ENCODE results near the gene ATP23.

The ATP23 gene

GRCh38 chr12:57990241-57990883 is 49.0 kb downstream of the ATP23 start:
- Histone ChIP-seq H3K36me3 (ENCODE audit: control insufficient read depth, insufficient read depth, low read length) (no peaks in the 10 kb centered on the region), H3K9ac (ENCODE audit: low read depth, low read length) (no peak overlapping the region), H3K27me3 (ENCODE audit: control insufficient read depth, insufficient read depth, low read length) (no peaks in the 10 kb centered on the region), H3K9me3 (ENCODE audit: control insufficient read depth, insufficient read depth, low read length) (no peaks in the 10 kb centered on the region), H3K4me3 (ENCODE audit: low read depth, low read length) (no peak overlapping the region), H3K4me1 (ENCODE audit: control insufficient read depth, insufficient read depth, low read length) (no peaks in the 10 kb centered on the region)

GRCh38 chr12:57992001-57992400 is 50.6 kb downstream of the ATP23 start:
- H3K4me3 ChIP-seq (ENCODE audit: low read depth, low read length), result no peak overlapping the region
- no peaks in the 10 kb centered on the region for H3K36me3 ChIP-seq (ENCODE audit: control insufficient read depth, insufficient read depth, low read length)
- no peaks in the 10 kb centered on the region for H3K4me1 ChIP-seq (ENCODE audit: control insufficient read depth, insufficient read depth, low read length)
- H3K9ac ChIP-seq (ENCODE audit: low read depth, low read length), result no peak overlapping the region
- no peaks in the 10 kb centered on the region for H3K27me3 ChIP-seq (ENCODE audit: control insufficient read depth, insufficient read depth, low read length)
- no peaks in the 10 kb centered on the region for H3K9me3 ChIP-seq (ENCODE audit: control insufficient read depth, insufficient read depth, low read length)

- Histone ChIP-seq H3K9ac (ENCODE audit: low read depth, low read length) (no peak overlapping the region), H3K9me3 (ENCODE audit: control insufficient read depth, insufficient read depth, low read length) (peaks cover under 1% of the 10 kb centered on the region), H3K36me3 (ENCODE audit: control insufficient read depth, insufficient read depth, low read length) (no peaks in the 10 kb centered on the region), H3K4me1 (ENCODE audit: control insufficient read depth, insufficient read depth, low read length) (no peaks in the 10 kb centered on the region), H3K27me3 (ENCODE audit: control insufficient read depth, insufficient read depth, low read length) (no peaks in the 10 kb centered on the region), H3K4me3 (ENCODE audit: low read depth, low read length) (no peak overlapping the region)
Measured at GRCh38 chr12:57993030-57993429, 51.7 kb downstream of the ATP23 start.

- H3K9ac ChIP-seq (ENCODE audit: low read depth, low read length), result no peak overlapping the region
- H3K4me1 ChIP-seq (ENCODE audit: control insufficient read depth, insufficient read depth, low read length), result no peaks in the 10 kb centered on the region
- no peaks in the 10 kb centered on the region for H3K36me3 ChIP-seq (ENCODE audit: control insufficient read depth, insufficient read depth, low read length)
- peaks cover 4% of the 10 kb centered on the region for H3K9me3 ChIP-seq (ENCODE audit: control insufficient read depth, insufficient read depth, low read length)
- no peak overlapping the region for H3K4me3 ChIP-seq (ENCODE audit: low read depth, low read length)
- no peaks in the 10 kb centered on the region for H3K27me3 ChIP-seq (ENCODE audit: control insufficient read depth, insufficient read depth, low read length)
Measured at GRCh38 chr12:57993834-57994233, 52.5 kb downstream of the ATP23 start.

GRCh38 chr12:57996520-57996919 is 55.2 kb downstream of the ATP23 start:
- Histone ChIP-seq H3K9me3 (ENCODE audit: control insufficient read depth, insufficient read depth, low read length) (peaks cover 4% of the 10 kb centered on the region), H3K4me3 (ENCODE audit: low read depth, low read length) (no peak overlapping the region), H3K36me3 (ENCODE audit: control insufficient read depth, insufficient read depth, low read length) (no peaks in the 10 kb centered on the region), H3K27me3 (ENCODE audit: control insufficient read depth, insufficient read depth, low read length) (no peaks in the 10 kb centered on the region), H3K4me1 (ENCODE audit: control insufficient read depth, insufficient read depth, low read length) (no peaks in the 10 kb centered on the region), H3K9ac (ENCODE audit: low read depth, low read length) (no peak overlapping the region)

GRCh38 chr12:57998251-57998650 is 56.9 kb downstream of the ATP23 start:
- Histone ChIP-seq H3K4me1 (ENCODE audit: control insufficient read depth, insufficient read depth, low read length) (no peaks in the 10 kb centered on the region), H3K4me3 (ENCODE audit: low read depth, low read length) (no peak overlapping the region), H3K9me3 (ENCODE audit: control insufficient read depth, insufficient read depth, low read length) (peaks cover 4% of the 10 kb centered on the region), H3K36me3 (ENCODE audit: control insufficient read depth, insufficient read depth, low read length) (no peaks in the 10 kb centered on the region), H3K9ac (ENCODE audit: low read depth, low read length) (no peak overlapping the region), H3K27me3 (ENCODE audit: control insufficient read depth, insufficient read depth, low read length) (no peaks in the 10 kb centered on the region)

- Histone ChIP-seq H3K27me3 (ENCODE audit: control insufficient read depth, insufficient read depth, low read length) (no peaks in the 10 kb centered on the region), H3K36me3 (ENCODE audit: control insufficient read depth, insufficient read depth, low read length) (no peaks in the 10 kb centered on the region), H3K9ac (ENCODE audit: low read depth, low read length) (no peak overlapping the region), H3K9me3 (ENCODE audit: control insufficient read depth, insufficient read depth, low read length) (peaks cover 4% of the 10 kb centered on the region), H3K4me3 (ENCODE audit: low read depth, low read length) (no peak overlapping the region), H3K4me1 (ENCODE audit: control insufficient read depth, insufficient read depth, low read length) (no peaks in the 10 kb centered on the region)
Measured at GRCh38 chr12:58000499-58000898, 59.1 kb downstream of the ATP23 start.

- Histone ChIP-seq H3K9ac (ENCODE audit: low read depth, low read length) (no peak overlapping the region), H3K4me1 (ENCODE audit: control insufficient read depth, insufficient read depth, low read length) (no peaks in the 10 kb centered on the region), H3K36me3 (ENCODE audit: control insufficient read depth, insufficient read depth, low read length) (no peaks in the 10 kb centered on the region), H3K4me3 (ENCODE audit: low read depth, low read length) (no peak overlapping the region), H3K9me3 (ENCODE audit: control insufficient read depth, insufficient read depth, low read length) (no peaks in the 10 kb centered on the region), H3K27me3 (ENCODE audit: control insufficient read depth, insufficient read depth, low read length) (no peaks in the 10 kb centered on the region)
Measured at GRCh38 chr12:58007875-58008274, 66.5 kb downstream of the ATP23 start.

- no peaks in the 10 kb centered on the region for H3K36me3 ChIP-seq (ENCODE audit: control insufficient read depth, insufficient read depth, low read length)
- H3K4me3 ChIP-seq (ENCODE audit: low read depth, low read length), result no peak overlapping the region
- H3K9ac ChIP-seq (ENCODE audit: low read depth, low read length), result no peak overlapping the region
- H3K4me1 ChIP-seq (ENCODE audit: control insufficient read depth, insufficient read depth, low read length), result no peaks in the 10 kb centered on the region
- no peaks in the 10 kb centered on the region for H3K9me3 ChIP-seq (ENCODE audit: control insufficient read depth, insufficient read depth, low read length)
- H3K27me3 ChIP-seq (ENCODE audit: control insufficient read depth, insufficient read depth, low read length), result no peaks in the 10 kb centered on the region
Measured at GRCh38 chr12:58008634-58009033, 67.3 kb downstream of the ATP23 start.

Data from iPS-15b (cell line).